Measurements from ENCODE around the gene ODF2L.
"Not testable (repeated sequence)": the region's sequence is repeated elsewhere in the genome, so short reads cannot be mapped to it uniquely, and the experiment has no call there.

The ODF2L gene

DNA sequence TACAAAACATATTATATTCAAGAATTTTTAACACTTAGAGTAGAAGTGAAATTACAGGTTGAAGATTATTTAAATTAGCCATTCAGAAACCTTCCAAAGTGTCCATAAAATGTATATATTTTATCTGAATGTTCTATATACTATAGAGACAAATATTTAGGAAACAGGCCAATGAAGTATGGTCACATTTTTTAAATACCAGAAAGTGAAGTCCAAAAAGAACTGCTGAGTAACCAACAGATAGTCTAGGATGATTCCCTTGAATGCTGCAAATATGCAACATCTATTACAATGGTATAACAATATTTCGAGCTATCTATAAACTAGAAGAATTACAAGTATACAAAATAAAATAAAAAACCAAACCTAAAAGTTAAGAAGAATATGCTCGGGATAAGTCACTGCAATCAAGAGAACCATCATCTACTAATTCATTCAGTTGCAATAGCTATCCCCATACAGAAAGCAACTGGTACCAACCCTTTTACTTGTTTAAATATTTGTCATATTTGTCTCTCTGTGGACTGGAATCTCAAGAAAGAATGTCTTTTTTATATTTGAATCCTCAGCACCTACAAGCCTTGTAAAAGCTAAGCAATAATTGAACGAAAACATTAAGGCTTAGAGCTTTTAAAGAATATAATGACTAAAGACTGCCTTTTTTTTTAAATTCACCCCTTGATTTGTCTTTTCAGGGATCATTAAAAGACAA, 8.1 kb downstream of the ODF2L start:
- DNase-seq = no peak

DNA sequence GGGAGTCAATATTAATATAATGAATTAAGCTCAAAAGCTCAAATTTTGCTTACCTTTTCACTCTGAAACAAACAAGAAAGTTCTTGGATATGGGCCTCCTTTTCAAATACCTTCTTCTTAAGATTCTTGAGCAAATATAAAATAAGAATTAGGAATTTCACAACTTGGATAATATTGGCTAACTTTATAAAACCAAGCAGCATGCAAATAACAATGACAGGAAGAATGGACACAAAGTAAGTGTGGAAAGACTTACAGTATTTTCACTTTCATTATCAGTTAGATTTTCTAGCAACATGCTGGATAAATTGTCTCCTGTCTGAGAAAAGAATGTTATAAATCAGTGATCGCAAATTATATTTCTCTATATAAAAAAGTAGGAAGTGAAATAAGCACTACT, 13.2 kb downstream of the ODF2L start:
- DNase-seq = no peak

DNA sequence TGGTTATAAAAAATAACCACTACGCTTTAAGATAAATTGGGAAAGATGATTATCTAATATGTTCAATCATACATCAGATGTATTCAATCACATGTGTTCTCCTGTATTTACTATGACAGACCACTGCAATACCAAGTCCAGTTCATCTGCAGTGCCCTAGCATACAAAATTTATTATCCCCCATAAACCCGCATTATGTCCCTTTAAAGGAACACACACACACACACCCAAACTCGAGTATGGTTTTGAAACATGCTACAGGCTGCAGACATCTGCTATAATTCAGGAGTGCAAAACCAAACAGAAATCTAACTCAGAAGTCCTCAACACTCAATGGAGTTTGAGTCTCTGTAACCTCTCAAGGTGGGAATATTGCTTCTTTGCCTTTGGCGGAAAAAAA, 14.9 kb downstream of the ODF2L start:
- DNase-seq = no peak

DNA sequence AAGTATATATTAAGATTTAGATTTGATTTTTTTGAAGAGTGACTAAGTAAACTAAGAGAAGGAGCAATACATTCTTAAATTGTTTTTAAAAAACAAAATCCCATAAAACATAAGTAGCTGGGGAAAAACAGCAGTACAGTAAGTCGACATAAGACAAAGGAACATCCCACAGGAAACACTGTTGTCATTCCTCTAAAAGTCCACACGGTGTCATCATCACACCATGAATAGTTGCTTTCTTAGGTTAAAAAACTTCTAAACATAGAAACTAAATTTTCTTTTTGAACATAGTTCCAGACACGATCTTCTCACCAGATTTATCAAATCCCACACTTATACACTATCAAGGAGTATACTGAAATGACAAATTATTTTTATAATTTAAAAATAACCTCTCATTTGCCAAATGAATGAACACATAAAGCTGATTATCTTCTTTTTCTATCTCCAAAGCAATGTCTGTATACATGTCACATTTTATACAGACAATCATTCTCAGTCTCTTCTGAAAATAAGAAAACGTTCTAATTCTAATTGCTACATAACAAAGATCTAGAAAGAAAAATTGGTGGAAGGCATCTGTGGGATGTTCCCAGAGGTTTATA, 15.8 kb downstream of the ODF2L start:
- DNase-seq = peak; percentile 36

DNA sequence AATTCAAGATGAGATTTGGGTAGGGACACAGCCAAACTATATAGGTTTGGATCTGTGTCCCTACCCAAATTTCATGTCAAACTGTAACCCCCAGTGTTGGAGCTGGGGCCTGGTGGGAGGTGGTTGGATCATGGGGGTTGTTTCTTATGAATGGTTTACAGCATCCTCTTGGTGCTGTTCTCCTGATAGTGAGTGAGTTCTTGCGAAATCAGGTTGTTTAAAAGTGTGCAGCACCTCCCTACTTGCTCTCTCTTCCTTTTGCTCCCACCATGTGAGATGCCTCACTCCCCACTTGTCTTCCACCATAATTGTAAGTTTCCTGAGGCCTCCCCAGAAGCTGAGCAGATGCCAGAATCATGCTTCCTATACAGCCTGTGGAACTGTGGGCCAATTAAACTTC, 17.3 kb downstream of the ODF2L start:
- no peak for DNase-seq

DNA sequence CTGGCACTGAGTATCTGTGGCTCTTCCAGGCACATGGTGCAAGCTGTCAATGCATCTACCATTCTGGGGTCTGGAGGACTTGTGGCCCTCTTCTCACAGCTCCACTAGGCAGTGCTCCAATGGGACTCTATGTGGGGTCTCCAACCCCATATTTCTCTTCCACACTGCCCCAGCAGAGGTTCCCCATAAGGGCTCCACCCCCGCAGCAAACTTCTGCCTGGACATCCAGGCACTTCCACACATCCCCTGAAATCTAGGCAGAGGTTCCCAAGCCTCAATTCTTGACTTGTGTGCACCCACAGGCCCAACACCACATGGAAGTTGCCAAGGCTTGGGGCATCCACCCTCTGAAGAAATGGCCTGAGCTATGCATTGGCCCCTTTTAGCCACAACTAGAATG, 18.8 kb downstream of the ODF2L start:
- DNase-seq = no peak

DNA sequence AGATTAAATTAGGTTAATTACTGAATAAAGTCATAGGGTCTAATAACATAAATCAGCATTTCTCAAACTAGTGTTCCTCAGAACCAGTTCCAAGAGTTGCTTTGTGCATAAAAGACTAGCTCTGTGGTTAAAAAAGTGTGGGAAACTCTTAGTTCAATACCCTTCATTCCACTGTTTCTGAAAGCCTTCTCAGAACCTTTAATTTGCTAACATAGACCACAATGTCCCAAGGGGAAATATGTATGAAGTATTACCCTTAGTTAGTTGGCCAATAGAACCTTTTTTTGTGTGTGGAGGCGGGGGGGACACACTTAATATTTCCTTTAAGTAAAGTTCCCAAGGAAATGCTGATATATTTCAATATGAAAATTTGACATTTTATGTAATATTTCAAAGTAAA, 20.4 kb downstream of the ODF2L start:
- no peak for DNase-seq

DNA sequence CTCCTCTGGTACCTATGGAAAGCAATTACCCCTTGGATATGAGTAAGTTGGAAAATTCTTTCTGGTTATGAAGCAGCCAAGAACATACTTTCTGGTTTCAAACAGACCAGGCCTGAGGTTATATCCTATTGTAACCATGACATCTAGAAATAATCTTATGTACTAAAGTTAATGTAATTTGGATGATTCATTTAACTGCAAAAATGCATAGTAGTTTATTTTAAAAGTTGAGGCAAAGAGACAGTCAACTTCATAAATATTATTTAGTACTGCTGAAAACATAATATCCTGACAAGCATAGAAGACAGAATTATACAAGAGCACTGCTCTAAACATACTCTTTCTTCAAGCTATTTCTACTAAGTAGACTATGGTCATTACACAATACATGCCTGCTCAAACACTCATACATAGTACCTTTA, 25.5 kb downstream of the ODF2L start:
- DNase-seq = no peak

DNA sequence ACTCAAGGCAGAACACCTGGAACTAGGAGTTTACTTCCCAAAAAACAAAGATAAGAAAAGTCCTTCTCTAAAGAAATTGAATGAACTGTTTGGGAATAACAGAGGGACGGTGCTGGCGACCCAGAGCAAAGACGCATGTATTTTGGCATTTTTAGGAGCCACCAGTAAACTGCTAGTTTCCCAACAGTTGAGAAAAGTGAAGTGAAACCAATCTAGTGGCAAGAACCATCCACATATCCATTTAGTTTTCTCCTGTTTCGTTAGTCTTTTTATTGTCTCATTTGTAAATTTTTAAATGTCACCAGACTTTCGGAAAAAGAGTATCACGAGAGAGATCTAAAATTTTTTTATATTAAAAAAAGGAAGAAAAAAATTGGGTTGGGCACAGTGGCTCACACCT, 30.2 kb downstream of the ODF2L start:
- DNase-seq = no peak

DNA sequence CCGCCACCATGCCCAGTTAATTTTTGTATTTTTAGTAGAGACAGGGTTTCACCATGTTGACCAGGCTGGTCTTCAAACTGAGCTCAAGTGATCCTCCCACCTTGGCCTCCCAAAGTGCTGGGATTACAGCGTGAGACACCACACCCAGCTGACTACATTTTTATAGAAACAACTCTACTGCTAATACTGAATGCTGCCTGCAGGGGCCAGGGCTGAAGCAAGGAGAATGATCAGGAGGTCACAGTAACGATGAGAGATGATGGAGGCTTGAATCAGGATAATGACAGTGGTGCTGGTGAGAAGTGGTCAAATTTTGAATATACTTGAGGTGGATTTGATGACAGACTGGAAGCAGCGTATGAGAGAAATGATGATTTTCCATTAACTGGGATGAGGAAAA, 33.3 kb downstream of the ODF2L start:
- no peak for DNase-seq

DNA sequence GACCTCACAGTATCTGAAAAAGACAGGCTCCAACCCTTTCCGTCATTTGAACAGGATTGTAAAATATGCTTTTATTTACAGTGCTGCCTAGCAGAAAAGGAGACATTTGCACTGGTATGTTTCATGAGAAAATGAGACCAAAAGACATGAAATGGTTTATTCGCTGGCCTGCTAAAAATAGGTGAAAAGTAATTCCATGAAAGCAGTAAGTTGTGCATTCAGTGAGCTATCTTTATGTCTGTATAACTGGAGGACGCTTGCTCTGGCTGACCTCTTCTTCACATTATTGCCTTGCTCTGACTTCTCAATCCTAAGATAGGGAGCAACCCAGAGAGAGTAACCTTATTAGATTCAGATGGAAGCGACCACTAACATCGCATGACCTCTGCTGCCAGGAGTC, 38.3 kb downstream of the ODF2L start:
- DNase-seq = no peak

DNA sequence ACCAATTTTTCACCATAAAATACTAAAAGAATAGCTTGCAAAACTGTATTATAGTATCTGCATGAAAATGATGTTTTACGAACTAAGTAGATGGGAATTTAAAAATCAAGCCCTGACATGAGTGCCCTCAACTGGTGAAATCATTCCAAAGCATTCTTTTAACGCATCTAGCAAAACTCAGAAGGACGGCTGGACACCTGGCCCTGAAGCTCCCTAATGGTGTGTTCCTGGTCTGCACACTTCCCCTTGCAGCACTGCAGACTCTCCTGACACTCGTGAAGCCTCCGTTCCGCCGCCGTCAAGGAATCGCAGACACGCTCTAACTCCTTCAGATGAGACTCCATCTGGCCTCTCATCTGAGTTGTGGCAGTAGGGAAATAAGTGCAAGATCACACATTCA, 39.9 kb downstream of the ODF2L start:
- DNase-seq = no peak

DNA sequence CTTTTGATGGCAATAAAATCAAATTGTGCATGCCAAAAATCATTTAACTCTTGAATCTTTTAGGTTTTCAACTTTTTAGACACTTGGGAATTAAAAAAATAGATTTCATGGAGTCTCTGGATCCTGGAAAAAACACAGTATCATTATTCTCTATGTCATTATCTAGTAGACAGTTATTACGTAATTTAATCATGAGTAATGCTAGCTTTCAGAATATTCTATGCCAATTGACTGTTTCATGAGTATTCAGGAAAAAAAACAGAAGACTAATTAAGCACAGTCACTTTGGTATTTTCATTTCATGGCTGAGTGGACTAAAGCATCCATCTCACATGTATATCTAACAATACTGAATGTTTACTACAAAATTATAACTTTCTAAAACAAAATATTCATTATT, 44.0 kb downstream of the ODF2L start:
- DNase-seq = no peak

DNA sequence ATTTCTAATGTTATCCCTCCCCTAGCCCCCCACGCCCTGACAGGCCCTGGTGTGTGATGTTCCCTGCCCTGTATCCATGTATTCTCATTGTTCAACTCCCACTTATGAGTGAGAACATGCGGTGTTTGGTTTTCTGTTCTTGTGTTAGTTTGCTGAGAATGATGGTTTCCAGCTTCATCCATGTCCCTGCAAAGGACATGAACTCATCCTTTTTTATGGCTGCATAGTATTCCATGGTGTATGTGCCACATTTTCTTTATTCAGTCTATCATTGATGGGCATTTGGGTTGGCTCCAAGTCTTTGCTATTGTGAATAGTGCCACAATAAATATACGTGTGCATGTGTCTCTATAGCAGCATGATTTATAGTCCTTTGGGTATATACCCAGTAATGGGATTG, 45.9 kb downstream of the ODF2L start:
- not testable (repeated sequence) for DNase-seq

DNA sequence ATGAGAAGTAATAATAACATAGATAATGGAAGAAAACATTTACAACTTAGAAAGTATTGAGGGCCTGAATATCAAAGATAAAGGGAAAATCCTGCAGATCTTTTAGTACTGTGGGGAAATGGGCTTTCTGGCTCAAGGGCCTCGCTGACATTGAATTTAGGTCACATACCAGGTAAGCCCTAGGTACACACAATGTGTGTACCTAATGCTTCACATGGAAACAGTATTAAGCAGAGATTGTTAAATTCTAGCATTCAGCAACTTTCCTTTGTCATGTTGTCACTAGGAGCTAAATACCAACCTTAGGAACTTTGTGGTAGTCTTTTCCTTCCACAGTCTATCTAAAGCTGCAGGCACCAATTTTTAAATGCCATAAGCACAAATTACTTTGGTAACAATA, 49.7 kb downstream of the ODF2L start:
- DNase-seq = no peak

DNA sequence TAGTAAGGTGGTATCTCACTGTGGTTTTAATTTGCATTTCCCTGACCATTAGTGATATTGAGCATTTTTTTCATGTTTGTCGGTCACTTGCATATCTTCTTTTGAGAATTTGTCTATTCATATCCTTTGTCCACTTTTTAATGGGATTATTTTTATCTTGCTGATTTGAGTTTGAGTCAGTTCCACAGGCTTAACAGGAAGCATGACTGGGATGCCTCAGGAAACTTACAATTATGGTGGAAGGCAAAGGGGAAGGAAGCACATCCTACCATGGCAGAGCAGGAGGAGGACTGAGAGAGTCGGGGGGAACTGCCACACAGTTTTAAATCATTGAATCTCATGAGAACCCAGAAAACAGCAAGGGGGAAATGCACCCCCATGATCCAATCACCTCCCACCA, 51.1 kb downstream of the ODF2L start:
- no peak for DNase-seq

DNA sequence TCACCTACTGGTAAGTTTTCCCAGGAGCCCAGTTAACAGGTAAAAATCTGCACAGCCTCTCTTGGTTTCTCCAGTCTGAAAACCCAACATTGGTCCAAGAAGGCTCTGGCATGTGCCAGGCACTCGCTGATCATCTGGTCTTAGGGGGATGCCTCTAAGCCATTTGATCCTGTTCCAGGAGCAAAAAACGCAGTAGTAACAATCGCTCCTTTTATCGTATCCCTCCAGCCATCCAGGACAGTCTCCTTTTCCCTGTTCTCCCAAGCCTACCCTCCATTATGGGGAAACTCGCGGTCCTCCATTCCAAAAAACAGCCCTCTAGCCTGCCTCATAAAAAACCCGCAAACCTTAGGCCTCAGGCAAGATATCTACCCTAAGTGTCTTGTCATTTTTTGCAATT, 56.2 kb downstream of the ODF2L start:
- no peak for DNase-seq

DNA sequence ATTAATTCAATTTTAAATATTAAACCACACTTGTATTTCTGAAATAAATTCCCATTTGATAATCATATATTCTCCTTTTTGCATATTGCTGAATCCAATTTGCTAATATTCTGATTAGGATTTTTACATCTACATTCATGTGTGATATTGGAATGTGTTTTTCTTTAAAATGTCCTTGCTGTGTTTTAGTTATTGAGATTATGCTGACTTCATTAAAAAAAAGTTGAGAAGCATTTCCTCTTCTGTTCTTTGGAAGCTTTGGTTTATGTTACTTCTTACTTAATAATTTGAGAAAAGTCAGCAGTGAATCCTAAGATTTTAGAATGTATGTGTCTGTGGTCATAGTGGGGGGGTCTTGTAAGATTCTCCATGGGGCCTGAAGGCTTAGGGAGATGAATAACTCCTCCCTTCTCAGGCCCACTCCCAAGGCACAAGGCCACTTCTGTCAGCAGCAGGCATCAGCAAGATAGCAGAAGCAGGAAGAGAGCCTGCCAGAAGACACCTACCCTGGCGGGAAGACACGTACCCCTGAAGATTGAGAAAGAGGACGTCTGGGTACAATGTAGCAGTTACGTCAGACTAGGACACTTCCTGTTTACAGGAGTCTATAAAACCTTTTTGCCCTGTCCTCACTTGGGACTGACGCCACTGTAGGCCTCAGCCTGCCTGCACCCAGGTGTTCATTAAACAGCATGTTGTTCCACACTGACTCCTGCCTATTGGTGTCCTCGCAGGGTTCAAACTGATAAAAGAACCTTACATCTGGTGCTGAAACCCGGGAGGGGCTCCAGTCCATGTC, 56.9 kb downstream of the ODF2L start:
- DNase-seq = no peak

DNA sequence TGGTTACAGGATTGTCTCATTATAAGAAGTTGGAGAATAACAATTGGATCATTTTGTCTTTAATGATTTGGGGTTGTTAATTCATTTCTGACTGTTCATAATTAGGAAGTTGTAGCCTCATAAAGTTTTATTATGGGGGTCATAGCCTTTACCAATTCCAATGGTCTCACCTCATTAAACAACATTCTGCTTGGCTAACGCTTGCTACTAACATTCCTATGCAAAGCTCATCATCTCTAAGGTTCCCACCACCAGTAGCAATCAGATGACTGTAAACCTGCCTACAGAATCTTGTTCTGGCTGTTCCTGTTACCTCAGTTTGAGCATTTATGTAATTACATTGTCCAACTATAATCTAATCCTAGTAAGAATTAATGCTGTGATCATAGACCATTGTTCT, 60.2 kb downstream of the ODF2L start:
- DNase-seq = no peak

DNA sequence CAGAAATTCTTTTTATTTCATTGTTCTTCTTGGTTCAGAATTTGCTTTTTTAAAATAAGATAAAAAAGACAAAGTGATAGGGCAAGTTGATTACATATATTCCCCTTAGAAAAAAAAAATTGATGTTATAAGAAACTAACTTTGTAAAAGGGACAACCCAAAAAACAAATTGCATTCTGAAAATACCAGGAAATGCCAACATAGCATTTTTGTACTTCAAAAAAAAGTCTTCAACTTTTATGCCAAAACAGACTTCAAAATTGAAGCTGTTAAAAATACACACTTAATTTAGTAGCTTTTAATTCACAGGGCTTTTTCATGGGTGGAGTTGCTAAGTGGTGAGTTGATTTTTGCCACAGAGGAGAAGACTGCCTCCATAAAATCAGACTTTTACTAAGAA, 70.9 kb downstream of the ODF2L start:
- no peak for DNase-seq

DNA sequence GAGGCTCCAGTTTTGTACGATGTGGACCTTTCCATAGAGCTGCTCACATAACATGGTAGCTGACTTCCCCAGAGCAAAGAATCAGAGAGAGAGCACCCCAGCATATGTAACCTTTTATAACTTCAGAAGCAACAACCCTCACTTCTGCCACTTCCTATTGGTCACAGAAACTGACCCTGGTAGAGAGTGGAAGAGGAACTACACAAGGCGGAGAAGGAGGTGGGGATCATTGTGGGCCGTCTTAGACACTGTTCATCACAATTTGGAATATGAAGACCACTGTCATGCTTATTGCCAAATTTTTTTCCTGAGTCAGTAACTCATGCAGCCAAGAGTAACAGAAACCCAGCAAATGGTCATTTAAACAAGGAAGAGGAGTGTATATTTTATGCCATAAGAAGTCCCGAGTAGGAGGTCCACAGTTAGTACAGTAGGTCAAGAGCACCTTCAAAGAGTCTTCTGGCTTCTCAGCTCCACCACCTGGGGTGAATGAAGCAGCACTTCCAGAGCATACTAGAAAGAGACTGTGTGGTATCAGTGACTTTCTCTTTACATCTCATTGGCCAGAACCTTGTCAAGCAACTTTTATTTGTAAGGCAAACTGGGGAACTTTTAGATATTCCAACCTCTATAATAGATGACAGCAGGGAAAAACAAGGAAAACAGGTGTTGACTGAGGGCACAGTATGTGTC, 71.8 kb downstream of the ODF2L start:
- DNase-seq = no peak

DNA sequence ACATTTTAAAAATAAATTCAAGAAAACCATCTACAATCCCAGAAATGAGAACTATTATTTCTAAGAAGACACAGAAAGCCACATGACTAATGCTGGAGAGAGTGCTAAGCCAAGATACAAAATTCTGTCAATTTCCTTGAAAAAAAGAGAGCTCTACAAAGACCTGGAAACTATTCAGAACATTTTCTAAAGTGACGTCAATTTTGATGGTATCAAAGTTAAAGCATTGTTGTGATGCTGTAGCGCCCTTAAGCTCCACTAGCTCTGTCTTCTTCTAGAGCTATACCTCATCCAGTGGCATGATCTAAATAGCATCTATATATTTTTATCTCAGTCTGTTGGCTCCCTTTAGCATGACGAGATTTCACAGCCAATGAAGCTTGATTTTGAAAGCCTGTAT, 73.9 kb downstream of the ODF2L start:
- no peak for DNase-seq

DNA sequence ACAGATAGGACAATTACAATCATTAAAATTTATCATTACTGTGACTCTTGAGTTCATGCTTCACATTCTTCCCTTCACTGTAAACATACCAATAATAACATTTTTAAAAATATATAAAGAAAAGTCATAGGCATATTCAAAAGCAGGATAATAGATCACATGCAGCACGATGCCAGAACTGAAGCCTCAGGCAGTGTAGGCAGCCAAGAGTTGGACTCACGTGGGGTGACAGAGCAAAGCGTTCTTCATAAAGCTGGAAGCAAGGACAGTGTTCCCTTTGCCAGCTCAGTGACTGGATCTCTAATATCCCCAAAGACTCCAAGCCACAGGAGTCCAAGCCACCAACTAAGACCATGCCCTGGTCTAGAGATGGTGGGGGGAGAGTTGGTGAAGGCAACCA, 77.7 kb downstream of the ODF2L start:
- DNase-seq = no peak

DNA sequence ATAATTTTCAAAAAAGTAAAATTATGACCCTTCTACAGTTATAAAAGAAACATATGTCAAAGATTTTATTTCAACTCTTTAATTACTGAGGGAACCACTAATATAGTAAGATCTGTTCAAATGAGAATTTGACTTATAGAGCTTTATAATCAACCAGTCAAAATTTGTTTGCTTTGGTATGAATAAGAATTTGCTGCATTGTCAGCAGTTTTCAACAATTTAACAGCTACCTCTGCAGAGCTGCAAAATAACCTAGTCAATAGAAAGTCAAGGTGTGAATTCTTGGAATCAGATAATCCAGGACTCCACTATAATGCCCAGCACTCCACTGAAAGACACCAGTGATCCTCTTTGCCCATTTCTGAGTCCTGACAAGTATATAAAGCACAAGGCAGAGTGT, 78.2 kb downstream of the ODF2L start:
- no peak for DNase-seq
